Tibial artery (tissue), 4 donors: Measurements from ENCODE around the gene KIFC3.
"Not testable (repeated sequence)": the region's sequence is repeated elsewhere in the genome, so short reads cannot be mapped to it uniquely, and the experiment has no call there.

ENCODE experiments used
- DNase-seq, 2 donors: peaks; one replicate each; pipeline ENCODE4 v3.0.0-alpha.2; 2019
- H3K27ac ChIP-seq, 2 donors: fragments of 200-600 bp; sonication (generic) in 1 of 2; 1 replicate in 1 of 2; 2 replicates in 1 of 2; pipeline ENCODE4 v1.5.1; 2018 to 2019; ENCODE audit warnings: mild to moderate bottlenecking in 1 of 2
- H3K27me3 ChIP-seq, 2 donors: fragments of 200-600 bp; sonication (generic) in 1 of 2; one replicate each; pipeline versions ENCODE4 v1.5.1 to v1.6.0; 2016 to 2019
- H3K36me3 ChIP-seq, 3 donors: fragments of 200-600 bp; sonication (generic) in 2 of 3; one replicate each; pipeline ENCODE4 v1.5.1; 2016 to 2019; ENCODE audit warnings: mild to moderate bottlenecking in 2 of 3
- H3K4me1 ChIP-seq, 4 donors: fragments of 200-600 bp; sonication (generic) in 2 of 4; 1 replicate in 3 of 4; 2 replicates in 1 of 4; pipeline ENCODE4 v1.5.1; 2016 to 2019
- H3K4me3 ChIP-seq, 2 donors: fragments of 200-600 bp; sonication (generic) in 1 of 2; 1 replicate in 1 of 2; 2 replicates in 1 of 2; pipeline ENCODE4 v1.5.1; 2018 to 2019; ENCODE audit warnings: mild to moderate bottlenecking in 2 of 2
- H3K9me3 ChIP-seq, 3 donors: fragments of 200-600 bp; sonication (generic) in 1 of 3; one replicate each; pipeline ENCODE4 v1.5.1; 2016 to 2019
- intact Hi-C: fragments of 100-400 bp; cut with DNase I; formaldehyde crosslinking; loops from one replicate; pipeline ENCODE4 v1.15.0; 2023; ENCODE audit warnings: low total_unique reads
- TF ChIP-seq, protein P1 (sequence below), 2 experiments: fragments of 200-600 bp in 1 of 2; fragments of 450-650 bp in 1 of 2; IDR thresholded peaks; one replicate each; pipeline ENCODE4 v1.5.1; 2017 to 2019; ENCODE audit warnings: antibody characterized with exemption in 2 of 2, mild to moderate bottlenecking in 1 of 2, moderate library complexity in 1 of 2

KIFC3 gene

GRCh38 chr16:57784334-57784733 lies 18.0 kb downstream of the KIFC3 start:
- Histone ChIP-seq H3K9me3 (no peaks in the 10 kb centered on the region), H3K27me3 (no peaks in the 10 kb centered on the region), H3K36me3 (peaks cover 0 to 46% (median 32%) of the 10 kb centered on the region in 3 donors), H3K27ac (no peak overlapping the region), H3K4me1 (no peaks in the 10 kb centered on the region), H3K4me3 (no peak overlapping the region)
- intact Hi-C loops, result no loop called here
- peak in 1 of 2 donors; percentile 48 for DNase-seq
- TF ChIP-seq, protein P1, sequence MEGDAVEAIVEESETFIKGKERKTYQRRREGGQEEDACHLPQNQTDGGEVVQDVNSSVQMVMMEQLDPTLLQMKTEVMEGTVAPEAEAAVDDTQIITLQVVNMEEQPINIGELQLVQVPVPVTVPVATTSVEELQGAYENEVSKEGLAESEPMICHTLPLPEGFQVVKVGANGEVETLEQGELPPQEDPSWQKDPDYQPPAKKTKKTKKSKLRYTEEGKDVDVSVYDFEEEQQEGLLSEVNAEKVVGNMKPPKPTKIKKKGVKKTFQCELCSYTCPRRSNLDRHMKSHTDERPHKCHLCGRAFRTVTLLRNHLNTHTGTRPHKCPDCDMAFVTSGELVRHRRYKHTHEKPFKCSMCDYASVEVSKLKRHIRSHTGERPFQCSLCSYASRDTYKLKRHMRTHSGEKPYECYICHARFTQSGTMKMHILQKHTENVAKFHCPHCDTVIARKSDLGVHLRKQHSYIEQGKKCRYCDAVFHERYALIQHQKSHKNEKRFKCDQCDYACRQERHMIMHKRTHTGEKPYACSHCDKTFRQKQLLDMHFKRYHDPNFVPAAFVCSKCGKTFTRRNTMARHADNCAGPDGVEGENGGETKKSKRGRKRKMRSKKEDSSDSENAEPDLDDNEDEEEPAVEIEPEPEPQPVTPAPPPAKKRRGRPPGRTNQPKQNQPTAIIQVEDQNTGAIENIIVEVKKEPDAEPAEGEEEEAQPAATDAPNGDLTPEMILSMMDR (IDR thresholded peaks at IDR 0.05), result no peak

- Histone ChIP-seq H3K36me3 (peaks cover 0 to 42% (median 32%) of the 10 kb centered on the region in 3 donors), H3K4me3 (no peak overlapping the region), H3K9me3 (no peaks in the 10 kb centered on the region), H3K27ac (no peak overlapping the region), H3K27me3 (no peaks in the 10 kb centered on the region), H3K4me1 (no peaks in the 10 kb centered on the region)
- TF ChIP-seq, protein P1 (IDR thresholded peaks at IDR 0.05), result no peak
- peak in 1 of 2 donors; percentile 54 for DNase-seq
- intact Hi-C loops, result no loop called here
These were observed 18.4 kb downstream of the KIFC3 start for GRCh38 chr16:57783883-57784282.

GRCh38 chr16:57783116-57783515 lies 19.2 kb downstream of the KIFC3 start:
- Histone ChIP-seq H3K36me3 (peaks cover 0 to 34% (median 28%) of the 10 kb centered on the region in 3 donors), H3K9me3 (no peaks in the 10 kb centered on the region), H3K27me3 (no peaks in the 10 kb centered on the region), H3K4me1 (no peaks in the 10 kb centered on the region), H3K27ac (no peak overlapping the region), H3K4me3 (no peak overlapping the region)
- no peak for DNase-seq
- TF ChIP-seq, protein P1 (IDR thresholded peaks at IDR 0.05), result no peak
- intact Hi-C loops, result no loop called here

- H3K4me3 ChIP-seq, DNase-seq, H3K27ac ChIP-seq, H3K9me3 ChIP-seq, H3K27me3 ChIP-seq, H3K4me1 ChIP-seq, intact Hi-C loops: not testable (repeated sequence)
- peaks cover 0 to 29% (median 23%) of the 10 kb centered on the region in 3 donors for H3K36me3 ChIP-seq
These were observed 19.7 kb downstream of the KIFC3 start for GRCh38 chr16:57782607-57783055.

DNA sequence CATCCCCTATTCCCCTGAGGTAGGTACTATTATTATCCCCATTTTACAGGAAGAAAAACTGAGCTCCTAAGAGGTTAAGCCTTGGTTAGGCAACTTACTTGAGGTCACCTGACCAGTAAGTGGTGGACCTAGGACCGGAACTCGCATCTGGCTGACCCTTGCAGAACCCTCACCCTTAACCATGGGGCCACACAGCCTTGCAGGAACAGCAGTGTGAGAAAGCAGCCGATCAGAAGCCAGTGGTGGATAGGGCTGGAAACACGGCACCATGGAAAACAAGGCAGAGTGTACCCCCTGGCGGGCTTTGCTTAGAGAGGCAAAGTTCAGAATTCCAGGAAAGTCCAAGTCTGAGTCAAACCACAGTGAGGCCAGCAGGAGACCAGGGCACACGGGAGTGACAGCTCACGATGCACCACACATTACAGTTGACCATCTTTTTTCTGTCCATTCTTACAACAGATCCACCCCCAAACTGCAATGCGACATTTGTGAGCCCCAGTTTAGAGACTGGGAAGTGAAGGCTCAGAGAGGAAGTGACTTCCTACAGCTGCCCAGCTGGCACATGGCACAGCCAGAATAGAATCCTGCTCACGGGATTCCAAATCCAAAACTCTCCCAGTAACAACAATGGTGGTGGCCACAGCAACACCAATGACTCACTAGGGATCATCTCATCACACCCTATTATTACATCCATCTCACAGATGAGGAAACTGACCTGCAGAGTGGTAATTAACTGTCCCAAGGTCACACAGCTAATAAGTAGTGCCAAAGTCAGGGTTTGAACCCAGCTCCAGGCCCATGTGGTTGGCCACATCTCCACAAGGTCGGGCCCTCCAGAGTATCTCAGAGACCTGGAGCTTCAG lies 20.3 kb downstream of the KIFC3 start:
- no peaks in the 10 kb centered on the region for H3K9me3 ChIP-seq
- DNase-seq, result no peak
- no peaks in the 10 kb centered on the region for H3K27me3 ChIP-seq
- peaks cover 0 to 23% (median 22%) of the 10 kb centered on the region in 3 donors for H3K36me3 ChIP-seq
- H3K4me1 ChIP-seq, result no peaks in the 10 kb centered on the region
- TF ChIP-seq, protein P1 (IDR thresholded peaks at IDR 0.05), result no peak
- intact Hi-C loops, result no loop called here
- no peak overlapping the region for H3K27ac ChIP-seq
- H3K4me3 ChIP-seq, result no peak overlapping the region

GRCh38 chr16:57781349-57781740 lies 20.9 kb downstream of the KIFC3 start:
- Histone ChIP-seq H3K9me3 (no peaks in the 10 kb centered on the region), H3K27me3 (no peaks in the 10 kb centered on the region), H3K4me1 (no peaks in the 10 kb centered on the region), H3K36me3 (peaks cover 0 to 25% (median 23%) of the 10 kb centered on the region in 3 donors), H3K27ac (no peak overlapping the region), H3K4me3 (no peak overlapping the region)
- TF ChIP-seq, protein P1 (IDR thresholded peaks at IDR 0.05), result no peak
- intact Hi-C loops, result no loop called here
- no peak for DNase-seq

GRCh38 chr16:57779836-57780235 lies 22.5 kb downstream of the KIFC3 start:
- H3K4me3 ChIP-seq, H3K4me1 ChIP-seq, H3K9me3 ChIP-seq, DNase-seq, H3K27ac ChIP-seq, H3K27me3 ChIP-seq, intact Hi-C loops: not testable (repeated sequence)
- peaks cover 0 to 29% (median 27%) of the 10 kb centered on the region in 3 donors for H3K36me3 ChIP-seq
